Rectal smooth muscle tissue (tissue), 1 donor: Measurements from ENCODE around the gene PACRG.

Experiments used
- H3K27ac ChIP-seq: one replicate; pipeline ENCODE4 v1.7.0; 2013; ENCODE audit warnings: low read depth, low read length, inconsistent platforms
- H3K27me3 ChIP-seq: one replicate; pipeline ENCODE4 v1.7.0; 2013; ENCODE audit warnings: low read length; ENCODE audit not compliant: control insufficient read depth, insufficient read depth
- H3K36me3 ChIP-seq: one replicate; pipeline ENCODE4 v1.7.0; 2013; ENCODE audit warnings: low read length; ENCODE audit not compliant: control insufficient read depth, insufficient read depth
- H3K4me1 ChIP-seq: one replicate; pipeline ENCODE4 v1.7.0; 2013; ENCODE audit warnings: low read length; ENCODE audit not compliant: control insufficient read depth, insufficient read depth
- H3K4me3 ChIP-seq: one replicate; pipeline ENCODE4 v1.7.0; 2013; ENCODE audit warnings: low read length
- H3K9ac ChIP-seq: one replicate; pipeline ENCODE4 v1.7.0; 2013; ENCODE audit warnings: low read length

PACRG gene

GRCh38 chr6:163166507-163166906 is 438.7 kb downstream of the PACRG start:
- no peak overlapping the region for H3K4me3 ChIP-seq
- H3K36me3 ChIP-seq: no peaks in the 10 kb centered on the region
- no peak overlapping the region for H3K9ac ChIP-seq

DNA sequence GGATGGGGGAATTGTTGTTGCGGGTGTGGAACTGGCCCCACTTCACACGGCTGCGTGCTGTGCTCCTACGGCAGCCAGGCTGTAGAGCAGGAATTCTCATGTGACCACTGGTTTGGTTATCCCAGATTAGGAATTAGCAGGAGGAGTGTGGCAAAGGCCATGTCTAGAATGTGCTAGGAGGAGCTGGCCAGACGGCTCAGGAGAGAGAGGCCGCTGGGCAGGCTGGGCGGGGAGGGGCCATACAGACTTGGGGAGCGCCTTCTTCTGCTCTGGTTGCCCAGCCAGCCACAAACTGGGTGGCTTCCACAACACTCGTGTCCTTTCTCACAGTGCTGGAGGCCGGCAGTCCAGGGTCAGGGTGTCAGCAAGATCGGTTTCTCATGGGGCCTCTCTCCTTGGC is 441.7 kb downstream of the PACRG start:
- no peaks in the 10 kb centered on the region for H3K4me1 ChIP-seq
- no peaks in the 10 kb centered on the region for H3K27me3 ChIP-seq
- no peaks in the 10 kb centered on the region for H3K36me3 ChIP-seq
- H3K9ac ChIP-seq: no peak overlapping the region
- H3K4me3 ChIP-seq: no peak overlapping the region
- H3K27ac ChIP-seq: no peak overlapping the region

More at GRCh38 chr6:163166507-163166906, 438.7 kb downstream of the PACRG start:
- Histone ChIP-seq H3K27ac (no peak overlapping the region), H3K4me1 (no peaks in the 10 kb centered on the region), H3K27me3 (no peaks in the 10 kb centered on the region)

DNA sequence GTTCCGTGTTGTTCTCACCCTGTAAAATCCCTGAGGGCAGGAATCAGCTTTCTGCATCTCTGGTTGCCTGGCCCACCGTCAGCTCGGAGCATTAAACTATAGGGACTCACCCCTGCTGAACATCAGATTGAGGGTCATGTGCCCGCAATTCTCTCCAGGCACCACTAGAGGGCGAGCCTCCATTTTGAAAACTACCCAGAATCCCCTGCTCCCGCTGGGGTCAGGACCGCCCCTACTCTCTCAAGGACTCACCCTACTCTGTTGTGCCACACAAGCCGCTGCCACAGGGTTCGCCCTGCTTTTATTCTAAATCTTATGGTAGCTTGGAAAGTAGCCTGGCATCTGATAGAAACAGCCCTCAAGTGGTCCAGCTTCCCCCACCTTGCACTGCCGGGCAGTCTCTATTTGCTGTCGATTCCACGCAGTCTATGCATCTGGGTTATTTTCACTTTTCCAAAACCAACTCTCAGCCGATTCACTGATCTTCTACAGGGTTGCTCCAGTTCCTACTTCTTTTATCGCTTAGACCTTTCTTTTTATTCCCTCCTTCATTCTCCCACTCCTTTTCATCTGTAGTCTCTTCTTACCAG is 442.6 kb downstream of the PACRG start:
- Histone ChIP-seq H3K4me1 (no peaks in the 10 kb centered on the region), H3K9ac (no peak overlapping the region), H3K27me3 (no peaks in the 10 kb centered on the region), H3K36me3 (no peaks in the 10 kb centered on the region), H3K4me3 (no peak overlapping the region), H3K27ac (no peak overlapping the region)

DNA sequence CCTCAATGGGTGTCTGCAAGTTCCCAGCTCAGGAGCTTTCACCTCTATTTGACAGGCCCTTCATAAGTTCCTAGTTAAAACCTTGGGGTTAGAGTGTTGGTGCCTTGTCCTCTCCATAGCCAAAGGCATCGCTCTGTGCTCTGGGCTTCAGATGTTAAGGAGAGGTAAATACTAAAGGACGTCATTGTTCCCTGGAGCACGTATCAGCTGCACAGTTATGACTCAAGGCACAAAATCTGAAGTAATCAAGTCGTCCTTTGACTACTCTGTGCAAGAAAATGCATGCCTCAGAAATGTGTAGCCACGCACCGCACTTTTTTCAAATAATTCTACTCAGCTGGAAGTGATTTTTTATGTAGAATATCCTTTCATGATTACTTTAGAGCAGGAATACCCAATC is 446.0 kb downstream of the PACRG start:
- H3K4me1 ChIP-seq: no peaks in the 10 kb centered on the region
- H3K27me3 ChIP-seq: no peaks in the 10 kb centered on the region
- H3K27ac ChIP-seq: no peak overlapping the region

DNA sequence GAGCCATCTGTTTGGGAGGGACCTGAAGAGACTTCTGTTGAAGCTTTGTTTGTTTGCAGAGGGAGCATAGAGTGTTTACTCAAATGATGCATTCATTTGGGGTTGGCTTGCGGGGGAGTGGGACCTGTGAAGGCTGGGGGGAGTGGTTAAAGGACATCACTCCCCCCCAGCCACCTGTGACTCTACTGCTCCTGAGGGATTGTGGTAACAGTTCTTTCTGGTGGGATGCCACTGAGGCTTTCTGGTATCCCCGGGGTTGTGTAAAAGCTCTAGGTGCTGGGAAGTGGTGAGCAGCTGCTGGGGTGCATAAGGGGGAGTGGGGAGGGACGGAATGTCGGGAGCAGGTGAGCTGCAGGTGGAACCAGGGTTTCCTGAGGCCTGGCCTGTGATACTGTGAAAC is 447.5 kb downstream of the PACRG start:
- Histone ChIP-seq H3K36me3 (no peaks in the 10 kb centered on the region), H3K4me3 (no peak overlapping the region), H3K4me1 (no peaks in the 10 kb centered on the region), H3K27me3 (no peaks in the 10 kb centered on the region), H3K27ac (no peak overlapping the region), H3K9ac (no peak overlapping the region)

More for the DNA sequence above, 446.0 kb downstream of the PACRG start:
- no peak overlapping the region for H3K9ac ChIP-seq
- no peaks in the 10 kb centered on the region for H3K36me3 ChIP-seq
- no peak overlapping the region for H3K4me3 ChIP-seq

DNA sequence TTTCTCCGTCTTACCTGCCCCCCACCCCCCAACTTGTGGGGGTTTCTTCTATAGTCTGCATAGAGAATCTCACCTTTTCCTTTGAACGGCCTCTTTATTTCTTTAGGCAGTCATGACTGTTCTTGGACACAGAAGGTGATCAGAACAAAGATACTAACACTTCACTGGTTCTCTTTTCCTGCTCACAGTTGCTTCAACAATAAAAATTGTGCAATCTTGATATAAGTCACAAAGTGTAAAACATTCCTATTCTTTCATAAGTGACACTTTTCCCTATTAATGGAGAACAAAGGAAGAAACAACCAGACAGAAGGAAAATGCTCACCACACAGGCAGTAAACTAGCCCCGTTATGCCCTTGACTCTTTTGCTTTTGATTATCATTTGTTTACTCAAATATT is 448.3 kb downstream of the PACRG start:
- Histone ChIP-seq H3K27me3 (no peaks in the 10 kb centered on the region), H3K27ac (no peak overlapping the region), H3K9ac (no peak overlapping the region)

DNA sequence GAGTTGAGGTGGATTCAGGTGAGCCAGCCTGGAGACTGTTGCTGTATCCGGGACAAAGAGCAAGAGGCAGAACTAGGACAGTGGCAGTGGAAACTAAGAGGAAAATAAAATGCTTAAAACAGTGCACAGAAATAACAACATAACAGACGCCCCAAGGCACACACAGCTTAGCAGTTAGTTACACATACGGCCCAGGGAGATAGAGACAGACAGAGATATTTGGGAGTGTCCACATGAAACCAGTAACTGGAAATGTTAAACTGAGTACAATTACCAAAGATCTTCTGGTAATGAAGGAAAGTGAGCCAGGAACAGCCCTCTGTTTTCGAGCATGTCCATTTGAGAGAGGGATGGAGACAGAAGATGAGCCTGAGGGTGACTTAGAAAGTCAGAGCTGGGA is 449.2 kb downstream of the PACRG start:
- no peaks in the 10 kb centered on the region for H3K27me3 ChIP-seq
- H3K36me3 ChIP-seq: no peaks in the 10 kb centered on the region
- H3K4me3 ChIP-seq: no peak overlapping the region
- no peak overlapping the region for H3K9ac ChIP-seq
- H3K27ac ChIP-seq: no peak overlapping the region
- no peaks in the 10 kb centered on the region for H3K4me1 ChIP-seq

More for the DNA sequence above, 448.3 kb downstream of the PACRG start:
- Histone ChIP-seq H3K36me3 (no peaks in the 10 kb centered on the region), H3K4me3 (no peak overlapping the region), H3K4me1 (no peaks in the 10 kb centered on the region)

GRCh38 chr6:163177892-163178420 is 450.2 kb downstream of the PACRG start:
- H3K4me3 ChIP-seq: no peak overlapping the region
- no peak overlapping the region for H3K27ac ChIP-seq
- no peaks in the 10 kb centered on the region for H3K36me3 ChIP-seq
- no peak overlapping the region for H3K9ac ChIP-seq
- no peaks in the 10 kb centered on the region for H3K27me3 ChIP-seq
- H3K4me1 ChIP-seq: no peaks in the 10 kb centered on the region

DNA sequence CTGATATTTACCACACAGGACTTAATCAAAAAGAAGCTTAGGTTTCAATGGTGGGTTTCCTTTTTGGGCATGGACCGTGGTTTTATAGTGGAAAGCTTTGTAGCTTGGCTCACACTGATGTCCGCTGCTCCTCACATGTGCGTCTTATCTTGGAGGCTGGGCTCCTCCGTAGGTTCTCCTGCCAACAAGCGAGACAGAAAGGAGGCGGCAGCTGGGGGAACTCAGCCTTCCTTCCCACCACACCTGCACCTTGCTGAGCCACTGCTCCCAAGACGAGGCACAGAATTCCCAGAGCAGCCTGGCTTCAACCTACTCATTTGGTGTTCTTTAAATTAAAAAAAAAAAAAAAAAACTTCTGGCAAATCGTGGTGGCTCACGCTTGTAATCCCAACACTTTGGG is 451.3 kb downstream of the PACRG start:
- Histone ChIP-seq H3K4me3 (no peak overlapping the region), H3K27ac (no peak overlapping the region), H3K9ac (no peak overlapping the region), H3K4me1 (peaks cover 4% of the 10 kb centered on the region), H3K27me3 (no peaks in the 10 kb centered on the region), H3K36me3 (no peaks in the 10 kb centered on the region)

DNA sequence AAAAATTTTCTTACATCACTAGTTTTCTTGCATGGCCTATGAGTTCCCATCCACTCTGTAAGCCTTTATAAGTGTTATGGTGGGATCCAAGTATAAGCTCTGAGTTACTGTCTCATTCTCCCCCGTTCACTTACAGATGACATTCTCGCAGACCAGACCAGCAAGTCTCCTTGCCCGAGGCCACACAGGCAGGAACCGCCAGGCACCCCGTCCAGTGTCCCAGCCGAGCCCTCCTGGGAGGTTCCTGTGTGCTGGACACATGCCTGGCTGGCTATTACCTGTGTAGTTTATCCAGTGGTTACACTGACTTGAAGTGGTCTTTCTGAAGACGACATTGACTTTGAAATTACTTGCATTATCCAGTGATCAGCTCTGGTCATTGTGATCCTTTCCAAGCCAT is 451.9 kb downstream of the PACRG start:
- Histone ChIP-seq H3K4me3 (no peak overlapping the region), H3K9ac (no peak overlapping the region), H3K4me1 (peaks cover 4% of the 10 kb centered on the region)

DNA sequence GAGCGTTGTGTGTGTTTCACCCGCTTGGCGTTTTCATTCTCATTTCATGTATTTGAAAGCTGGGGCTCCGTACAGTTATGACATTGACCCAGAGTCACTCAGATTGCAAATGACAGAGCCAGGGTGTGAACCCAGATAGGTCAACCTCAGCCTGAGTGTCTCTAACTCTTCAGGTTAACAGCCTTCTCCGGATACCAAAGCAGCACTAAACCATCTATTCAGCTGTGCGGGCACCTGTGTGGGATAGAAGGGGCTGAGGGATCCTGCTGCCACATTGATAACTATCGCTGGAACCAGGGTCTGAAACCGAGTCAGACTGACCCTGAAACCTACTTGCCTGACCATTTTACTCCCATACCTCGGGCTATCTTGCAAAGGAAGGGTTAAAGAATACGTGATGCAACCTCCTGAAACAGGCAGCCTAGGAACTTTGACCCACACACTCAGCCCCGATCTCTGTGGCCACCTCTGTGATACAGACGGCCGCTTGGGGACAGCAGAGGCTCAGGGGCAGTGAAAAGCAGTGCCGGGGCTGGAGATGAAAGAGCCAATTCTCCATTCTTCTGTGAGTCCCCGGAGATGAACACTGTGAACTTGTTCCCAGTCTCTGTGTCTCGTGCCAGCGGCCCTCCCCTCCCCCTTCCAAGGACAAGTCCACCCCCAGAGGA is 453.2 kb downstream of the PACRG start:
- Histone ChIP-seq H3K36me3 (no peaks in the 10 kb centered on the region), H3K27ac (no peak overlapping the region), H3K9ac (no peak overlapping the region), H3K4me3 (no peak overlapping the region), H3K4me1 (peaks cover 4% of the 10 kb centered on the region), H3K27me3 (no peaks in the 10 kb centered on the region)

More for the DNA sequence above, 451.9 kb downstream of the PACRG start:
- no peaks in the 10 kb centered on the region for H3K36me3 ChIP-seq
- no peak overlapping the region for H3K27ac ChIP-seq
- no peaks in the 10 kb centered on the region for H3K27me3 ChIP-seq

DNA sequence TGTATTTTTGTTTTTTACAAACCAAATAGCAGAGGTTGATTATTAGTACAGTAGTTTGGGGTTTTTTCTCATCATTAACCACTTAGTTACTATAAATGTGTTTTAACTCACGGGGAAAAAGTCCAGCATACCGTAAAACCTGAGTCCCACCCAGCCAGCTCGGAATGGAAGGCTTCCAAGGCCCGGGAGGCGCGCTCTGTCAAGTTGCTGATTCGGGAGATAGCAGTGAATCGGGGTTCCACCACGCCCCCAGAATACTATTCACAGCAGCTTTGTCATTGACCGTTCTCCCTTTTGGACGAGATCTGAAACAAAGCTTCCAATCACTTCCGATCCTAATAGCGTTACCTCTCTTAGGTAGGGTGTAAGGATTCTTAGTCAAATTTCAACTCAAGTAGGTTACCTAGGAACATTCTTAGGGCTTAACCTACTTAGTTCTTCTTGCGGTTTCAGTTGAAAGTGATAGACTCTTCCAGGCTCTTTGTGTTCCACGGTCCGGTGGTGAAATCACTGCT is 453.9 kb downstream of the PACRG start:
- Histone ChIP-seq H3K9ac (no peak overlapping the region), H3K36me3 (no peaks in the 10 kb centered on the region), H3K27me3 (no peaks in the 10 kb centered on the region), H3K4me1 (peaks cover 4% of the 10 kb centered on the region), H3K4me3 (no peak overlapping the region), H3K27ac (no peak overlapping the region)

- H3K9ac ChIP-seq: no peak overlapping the region
- H3K27me3 ChIP-seq: no peaks in the 10 kb centered on the region
- no peaks in the 10 kb centered on the region for H3K36me3 ChIP-seq
- H3K4me1 ChIP-seq: peaks cover 4% of the 10 kb centered on the region
- no peak overlapping the region for H3K27ac ChIP-seq
- H3K4me3 ChIP-seq: no peak overlapping the region
Observed at GRCh38 chr6:163182696-163183095, 454.9 kb downstream of the PACRG start.
